Immature natural killer cell (primary cell): ENCODE data around the gene CCDC92. TPM values are rescaled to one million over a fixed set of nuclear protein-coding genes. Genes with fewer than 3 reads are reported as not detected.

Experiments used
- DNase-seq, 3 donors: peaks; one replicate each; pipeline ENCODE4 v3.0.0; 2022; ENCODE audit warnings: mixed read lengths in 1 of 3
- H3K27ac Mint-ChIP-seq, 6 donors: one replicate each; pipeline ENCODE4 v1.8.0; 2020; ENCODE audit warnings: mixed read lengths in 6 of 6, mild to moderate bottlenecking in 5 of 6, inconsistent platforms in 4 of 6, moderate library complexity in 3 of 6
- H3K27me3 Mint-ChIP-seq, 3 donors: one replicate each; pipeline ENCODE4 v1.8.0; 2020 to 2021; ENCODE audit warnings: low read depth in 3 of 3, mild to moderate bottlenecking in 3 of 3, mixed read lengths in 3 of 3, moderate library complexity in 3 of 3, inconsistent platforms in 1 of 3
- H3K36me3 Mint-ChIP-seq, 3 donors: one replicate each; pipeline ENCODE4 v1.8.0; 2020; ENCODE audit warnings: mixed read lengths in 3 of 3, inconsistent platforms in 2 of 3, mild to moderate bottlenecking in 2 of 3
- H3K4me1 Mint-ChIP-seq, 2 donors: one replicate each; pipeline ENCODE4 v1.8.0; 2020; ENCODE audit warnings: inconsistent platforms in 2 of 2, mild to moderate bottlenecking in 2 of 2, mixed read lengths in 2 of 2, moderate library complexity in 1 of 2
- H3K4me3 Mint-ChIP-seq, 5 donors: one replicate each; pipeline ENCODE4 v1.8.0; 2020; ENCODE audit warnings: mild to moderate bottlenecking in 5 of 5, mixed read lengths in 5 of 5, inconsistent platforms in 3 of 5, moderate library complexity in 3 of 5
- H3K9me3 Mint-ChIP-seq, 6 donors: one replicate each; pipeline ENCODE4 v1.8.0; 2020; ENCODE audit warnings: mild to moderate bottlenecking in 6 of 6, mixed read lengths in 6 of 6, inconsistent platforms in 4 of 6, moderate library complexity in 3 of 6
- polyA plus RNA-seq, 3 donors: library from polyadenylated mRNA; unstranded; fragments of 300-500 nt; fragmentation: Illumina TruSeq; gene quantifications; one replicate each; pipeline ENCODE4 v1.2.3, GENCODE V29; 2021

Gene CCDC92
- polyA plus RNA-seq, 3 donors from 2014 or later = 24.6 to 44.9 (median 25.1) TPM

DNA sequence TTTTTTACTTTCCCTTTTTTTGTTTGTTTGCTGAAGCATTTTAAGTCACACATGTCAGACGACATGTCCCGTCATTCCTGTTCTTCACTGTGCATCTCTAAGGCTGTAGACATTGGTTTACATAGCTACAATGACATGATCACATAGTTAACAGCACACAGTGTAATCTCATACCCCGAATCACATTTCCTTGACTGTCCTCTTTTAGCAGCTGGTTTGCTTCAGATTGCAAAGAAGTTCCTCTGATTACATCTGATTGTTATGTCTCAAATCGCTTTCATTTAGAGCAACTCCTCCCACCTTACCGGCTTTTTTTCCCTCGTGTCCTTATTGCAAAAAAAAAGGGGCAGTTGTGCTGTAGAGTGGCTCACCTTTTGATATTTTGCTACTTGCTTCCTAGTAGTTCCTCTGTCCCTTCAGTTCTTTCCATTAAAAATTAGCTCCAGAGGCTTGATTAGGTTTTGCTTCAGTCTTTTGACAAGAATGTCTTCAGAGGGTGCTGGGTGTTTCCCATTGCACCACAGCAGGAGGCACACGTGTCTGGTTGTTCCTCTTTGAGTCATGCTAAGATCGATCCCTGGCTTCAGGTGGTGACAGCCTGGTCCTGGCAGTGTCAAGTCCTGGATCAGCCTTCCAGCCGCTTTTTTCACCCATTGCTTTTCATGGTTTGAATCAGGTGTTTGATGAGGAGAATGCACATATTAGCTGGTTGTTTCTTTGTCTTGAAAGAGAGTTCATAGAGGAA, 35.4 kb upstream of the CCDC92 start:
- Mint-ChIP-seq H3K9me3 (peaks cover 0 to 1% (median 0%) of the 10 kb centered on the region in 6 donors), H3K36me3 (peaks cover 11 to 26% (median 21%) of the 10 kb centered on the region in 3 donors), H3K27ac (peak overlapping the region in 1 of 6 donors; percentile 14), H3K4me1 (peaks cover 21 to 29% of the 10 kb centered on the region in 2 donors), H3K27me3 (no peaks in the 10 kb centered on the region), H3K4me3 (no peak overlapping the region)
- DNase-seq = no peak

- Mint-ChIP-seq H3K4me3 (no peak overlapping the region), H3K4me1 (peaks cover 21 to 29% of the 10 kb centered on the region in 2 donors), H3K27me3 (no peaks in the 10 kb centered on the region), H3K36me3 (peaks cover 4 to 17% (median 14%) of the 10 kb centered on the region in 3 donors), H3K9me3 (peaks cover 0 to 1% (median 0%) of the 10 kb centered on the region in 6 donors), H3K27ac (peak overlapping the region in 4 of 6 donors; percentile 0 to 56 (median 15))
- DNase-seq = no peak
These were observed 34.4 kb upstream of the CCDC92 start for GRCh38 chr12:124006846-124007713.

GRCh38 chr12:124006085-124006845, 33.6 kb upstream of the CCDC92 start:
- no peaks in the 10 kb centered on the region for H3K9me3 Mint-ChIP-seq
- peaks cover 21 to 29% of the 10 kb centered on the region in 2 donors for H3K4me1 Mint-ChIP-seq
- peak overlapping the region; percentile 0 to 56 (median 9) for H3K27ac Mint-ChIP-seq
- H3K4me3 Mint-ChIP-seq = no peak overlapping the region
- no peaks in the 10 kb centered on the region for H3K27me3 Mint-ChIP-seq
- peaks cover 0 to 10% (median 9%) of the 10 kb centered on the region in 3 donors for H3K36me3 Mint-ChIP-seq
- DNase-seq = no peak

- DNase-seq = no peak
- Mint-ChIP-seq H3K36me3 (peaks cover 0 to 5% (median 0%) of the 10 kb centered on the region in 3 donors), H3K4me1 (peaks cover 21 to 29% of the 10 kb centered on the region in 2 donors), H3K9me3 (no peaks in the 10 kb centered on the region), H3K27ac (no peak overlapping the region), H3K4me3 (no peak overlapping the region), H3K27me3 (no peaks in the 10 kb centered on the region)
These were observed 31.7 kb upstream of the CCDC92 start for GRCh38 chr12:124004233-124004875.

- peaks cover 21 to 33% of the 10 kb centered on the region in 2 donors for H3K4me1 Mint-ChIP-seq
- no peaks in the 10 kb centered on the region for H3K9me3 Mint-ChIP-seq
- H3K36me3 Mint-ChIP-seq = peaks cover 0 to 14% (median 0%) of the 10 kb centered on the region in 3 donors
- H3K27me3 Mint-ChIP-seq = no peaks in the 10 kb centered on the region
- H3K4me3 Mint-ChIP-seq = no peak overlapping the region
- DNase-seq = no peak
- no peak overlapping the region for H3K27ac Mint-ChIP-seq
These were observed 30.0 kb upstream of the CCDC92 start for GRCh38 chr12:124002654-124003053.

DNA sequence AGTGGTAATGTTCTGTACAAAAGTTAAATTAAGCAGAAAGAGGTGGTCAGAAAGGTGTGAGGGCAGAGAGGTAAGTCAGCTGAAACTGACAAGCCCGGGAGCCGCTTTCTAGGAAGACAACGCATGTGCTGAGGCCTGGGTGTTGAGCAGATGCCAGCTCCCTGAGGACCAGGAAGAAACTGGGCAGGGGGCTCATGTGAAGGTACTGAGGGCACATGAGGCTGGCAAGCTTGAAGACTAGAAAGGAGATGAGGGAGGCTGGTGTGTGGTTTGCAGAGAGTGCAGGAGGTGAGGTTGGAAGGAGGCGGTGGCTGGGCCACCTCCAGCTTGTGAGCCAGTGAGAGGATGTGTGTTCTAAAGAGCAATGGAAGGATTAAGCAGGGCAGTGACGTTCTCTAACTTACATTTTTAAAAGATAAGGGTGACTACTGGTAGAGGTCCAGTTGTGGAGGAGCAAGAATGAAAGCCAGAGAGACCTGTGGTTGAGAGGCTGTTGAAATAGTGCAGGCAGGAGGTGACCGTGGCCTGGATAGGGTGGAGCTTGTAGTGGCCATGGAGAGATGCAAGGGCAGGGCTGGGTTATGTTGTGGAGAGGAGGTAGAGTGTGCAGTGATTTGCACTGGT, 29.5 kb upstream of the CCDC92 start:
- DNase-seq = no peak
- Mint-ChIP-seq H3K36me3 (peaks cover 0 to 14% (median 0%) of the 10 kb centered on the region in 3 donors), H3K27ac (no peak overlapping the region), H3K4me3 (no peak overlapping the region), H3K27me3 (peaks cover 0 to 1% (median 0%) of the 10 kb centered on the region in 3 donors), H3K9me3 (no peaks in the 10 kb centered on the region), H3K4me1 (peaks cover 26 to 34% of the 10 kb centered on the region in 2 donors)

DNA sequence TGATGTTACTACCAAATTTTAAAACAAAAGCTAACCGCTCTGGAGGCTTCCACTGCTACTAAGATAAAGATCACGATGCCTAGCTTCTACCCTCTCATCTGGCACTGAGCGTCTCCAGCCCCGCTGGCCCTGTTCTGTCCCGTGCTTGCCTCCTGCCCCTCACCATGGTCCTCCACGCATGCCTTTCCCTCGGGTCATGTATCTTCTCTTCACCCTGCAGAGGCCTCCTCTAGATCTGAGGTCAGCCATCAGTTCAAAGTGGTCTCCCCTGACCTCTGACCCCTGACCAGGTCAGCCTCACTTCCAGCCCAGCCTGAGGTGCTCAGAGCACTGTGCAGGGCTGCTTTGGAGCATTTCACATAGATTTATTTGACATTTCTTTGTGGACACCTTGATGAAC, 28.7 kb upstream of the CCDC92 start:
- DNase-seq = no peak
- no peaks in the 10 kb centered on the region for H3K9me3 Mint-ChIP-seq
- H3K27ac Mint-ChIP-seq = no peak overlapping the region
- H3K4me3 Mint-ChIP-seq = no peak overlapping the region
- H3K4me1 Mint-ChIP-seq = peaks cover 28 to 34% of the 10 kb centered on the region in 2 donors
- H3K27me3 Mint-ChIP-seq = peaks cover 0 to 1% (median 0%) of the 10 kb centered on the region in 3 donors
- peaks cover 0 to 14% (median 0%) of the 10 kb centered on the region in 3 donors for H3K36me3 Mint-ChIP-seq

- Mint-ChIP-seq H3K9me3 (no peaks in the 10 kb centered on the region), H3K36me3 (peaks cover 0 to 9% (median 0%) of the 10 kb centered on the region in 3 donors), H3K4me1 (peaks cover 32 to 38% of the 10 kb centered on the region in 2 donors), H3K27ac (no peak overlapping the region), H3K4me3 (no peak overlapping the region), H3K27me3 (peaks cover 0 to 1% (median 0%) of the 10 kb centered on the region in 3 donors)
- DNase-seq = no peak
These were observed 27.5 kb upstream of the CCDC92 start for GRCh38 chr12:124000111-124000510.

DNA sequence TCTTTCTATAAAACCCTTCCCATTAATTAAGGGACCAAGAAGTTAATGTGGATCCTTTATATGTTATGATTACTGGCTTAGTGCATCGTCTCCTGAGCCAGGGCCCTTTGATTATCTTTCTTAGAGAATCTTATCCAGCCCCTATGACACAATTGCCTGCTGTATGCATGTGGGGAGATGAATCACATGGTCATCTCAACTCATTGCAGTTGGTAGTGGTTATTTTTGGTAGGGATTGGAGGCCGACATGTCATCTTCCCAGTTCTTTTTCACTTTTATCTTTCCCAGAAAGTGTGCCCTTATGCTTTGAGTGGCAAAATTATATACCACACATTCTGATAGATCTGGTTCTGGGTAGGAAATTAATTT, 26.3 kb upstream of the CCDC92 start:
- no peak for DNase-seq
- no peaks in the 10 kb centered on the region for H3K9me3 Mint-ChIP-seq
- H3K27ac Mint-ChIP-seq = no peak overlapping the region
- H3K4me3 Mint-ChIP-seq = no peak overlapping the region
- peaks cover 0 to 1% (median 0%) of the 10 kb centered on the region in 3 donors for H3K27me3 Mint-ChIP-seq
- peaks cover 0 to 9% (median 0%) of the 10 kb centered on the region in 3 donors for H3K36me3 Mint-ChIP-seq
- H3K4me1 Mint-ChIP-seq = peaks cover 40 to 49% of the 10 kb centered on the region in 2 donors

DNA sequence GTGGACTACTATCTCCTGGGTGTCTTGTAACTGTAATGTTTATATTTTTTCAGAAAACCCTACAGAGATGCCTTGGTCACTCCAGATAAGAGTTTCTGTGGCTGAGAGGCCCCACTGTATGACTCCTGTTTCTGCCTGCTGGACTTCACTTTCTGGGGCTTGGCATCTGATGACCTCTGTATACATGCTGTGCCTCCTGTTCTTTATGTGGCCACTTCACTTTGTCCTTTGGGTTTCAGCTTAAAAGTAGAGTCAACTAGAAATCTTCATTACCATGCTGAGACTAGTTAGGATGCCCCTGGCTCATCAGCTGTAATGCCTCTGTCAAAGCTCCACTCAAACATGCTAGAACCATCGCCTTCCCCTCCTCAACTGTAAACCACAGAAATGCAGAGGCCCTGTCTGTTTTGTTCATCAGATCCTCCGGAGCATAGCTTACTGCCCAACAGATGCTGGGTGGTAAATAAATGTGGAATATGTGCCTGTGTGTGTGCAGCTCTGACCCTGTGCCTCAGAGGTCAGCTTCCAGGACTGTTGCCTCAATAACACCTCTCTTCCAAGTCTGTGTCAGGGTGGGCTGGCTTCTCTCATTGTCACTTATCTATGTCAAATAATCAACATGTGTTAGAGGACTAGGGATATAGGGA, 25.8 kb upstream of the CCDC92 start:
- H3K27me3 Mint-ChIP-seq = peaks cover 0 to 1% (median 0%) of the 10 kb centered on the region in 3 donors
- peak overlapping the region in 1 of 5 donors; percentile 4 for H3K4me3 Mint-ChIP-seq
- H3K9me3 Mint-ChIP-seq = no peaks in the 10 kb centered on the region
- H3K36me3 Mint-ChIP-seq = peaks cover 0 to 9% (median 0%) of the 10 kb centered on the region in 3 donors
- H3K27ac Mint-ChIP-seq = peak overlapping the region in 2 of 6 donors; percentile 26 to 36
- DNase-seq = no peak
- H3K4me1 Mint-ChIP-seq = peaks cover 40 to 49% of the 10 kb centered on the region in 2 donors

GRCh38 chr12:123997908-123998307, 25.3 kb upstream of the CCDC92 start:
- peaks cover 0 to 9% (median 0%) of the 10 kb centered on the region in 3 donors for H3K36me3 Mint-ChIP-seq
- DNase-seq = no peak
- H3K27me3 Mint-ChIP-seq = peaks cover 0 to 1% (median 0%) of the 10 kb centered on the region in 3 donors
- H3K9me3 Mint-ChIP-seq = no peaks in the 10 kb centered on the region
- peaks cover 40 to 49% of the 10 kb centered on the region in 2 donors for H3K4me1 Mint-ChIP-seq
- no peak overlapping the region for H3K4me3 Mint-ChIP-seq
- H3K27ac Mint-ChIP-seq = no peak overlapping the region
